NCI-H446 (cell line): ENCODE data around the gene NCF2.

ENCODE experiments used
- DNase-seq, 2 experiments: peaks; one replicate each; lab custom pipeline; 2025; lab: John Stamatoyannopoulos, UW

NCF2 gene

GRCh38 chr1:183585038-183585437 lies 5.2 kb downstream of the NCF2 start:
- no peak for DNase-seq

GRCh38 chr1:183584147-183584546 lies 6.1 kb downstream of the NCF2 start:
- DNase-seq, result no peak

GRCh38 chr1:183583466-183583865 lies 6.8 kb downstream of the NCF2 start:
- DNase-seq, result no peak

GRCh38 chr1:183582021-183582713 lies 8.1 kb downstream of the NCF2 start:
- no peak for DNase-seq

- DNase-seq, result peak in 1 of 2 experiments; percentile 55
These were observed 10.0 kb downstream of the NCF2 start for GRCh38 chr1:183580281-183580682.

GRCh38 chr1:183578856-183579255 lies 11.4 kb downstream of the NCF2 start:
- DNase-seq, result no peak

GRCh38 chr1:183577897-183578465 lies 12.3 kb downstream of the NCF2 start:
- DNase-seq, result no peak

GRCh38 chr1:183576537-183576936 lies 13.7 kb downstream of the NCF2 start:
- DNase-seq, result no peak

GRCh38 chr1:183575606-183576005 lies 14.7 kb downstream of the NCF2 start:
- peak in 1 of 2 experiments; percentile 16 for DNase-seq

GRCh38 chr1:183572721-183573120 lies 17.5 kb downstream of the NCF2 start:
- no peak for DNase-seq

- DNase-seq, result no peak
These were observed 18.5 kb downstream of the NCF2 start for GRCh38 chr1:183571678-183572268.

GRCh38 chr1:183570451-183570850 lies 19.8 kb downstream of the NCF2 start:
- DNase-seq, result no peak

- no peak for DNase-seq
These were observed 20.5 kb downstream of the NCF2 start for GRCh38 chr1:183569801-183570200.

GRCh38 chr1:183569141-183569540 lies 21.1 kb downstream of the NCF2 start:
- no peak for DNase-seq

- no peak for DNase-seq
These were observed 21.9 kb downstream of the NCF2 start for GRCh38 chr1:183568176-183569021.

GRCh38 chr1:183567584-183567983 lies 22.7 kb downstream of the NCF2 start:
- DNase-seq, result peak; percentile 9 to 27

- no peak for DNase-seq
These were observed 24.2 kb downstream of the NCF2 start for GRCh38 chr1:183566026-183566425.

GRCh38 chr1:183565261-183565660 lies 25.0 kb downstream of the NCF2 start:
- no peak for DNase-seq

- DNase-seq, result no peak
These were observed 27.6 kb downstream of the NCF2 start for GRCh38 chr1:183562701-183563100.

- DNase-seq, result no peak
These were observed 31.2 kb downstream of the NCF2 start for GRCh38 chr1:183559061-183559460.

GRCh38 chr1:183554577-183554976 lies 35.7 kb downstream of the NCF2 start:
- no peak for DNase-seq

GRCh38 chr1:183553764-183554163 lies 36.5 kb downstream of the NCF2 start:
- no peak for DNase-seq

- no peak for DNase-seq
These were observed 36.9 kb downstream of the NCF2 start for GRCh38 chr1:183553331-183553730.
